Urinary bladder (tissue), 4 donors: ENCODE data around the gene KLHL35. TPM values are rescaled to one million over a fixed set of nuclear protein-coding genes. Genes with fewer than 3 reads are reported as not detected.
"Not testable (repeated sequence)": the region's sequence is repeated elsewhere in the genome, so short reads cannot be mapped to it uniquely, and the experiment has no call there.

Experiments
- DNase-seq: peaks from one replicate; pipeline ENCODE4 v3.0.0-alpha.2; 2015; ENCODE audit errors: extremely low spot score
- H3K27ac ChIP-seq: one replicate; pipeline ENCODE4 v1.5.1; 2013; ENCODE audit warnings: low read depth, mild to moderate bottlenecking, moderate library complexity
- H3K36me3 ChIP-seq: one replicate; pipeline ENCODE4 v1.6.1; 2013; ENCODE audit warnings: mild to moderate bottlenecking, moderate library complexity; ENCODE audit not compliant: insufficient read depth
- H3K4me1 ChIP-seq: one replicate; pipeline ENCODE4 v1.6.1; 2013; ENCODE audit warnings: mild to moderate bottlenecking, moderate library complexity; ENCODE audit not compliant: insufficient read depth
- H3K4me3 ChIP-seq: one replicate; pipeline ENCODE4 v1.5.1; 2013; ENCODE audit warnings: low read depth, low read length
- WGBS: extraction: QIAGEN DNeasy Blood & Tissue Kit; methylation state at CpG from one replicate; pipeline ENCODE4 v1.1.7; 2013; 5-methylcytosine and 5-hydroxymethylcytosine counted together
- polyA plus RNA-seq: library from polyadenylated mRNA; stranded (reverse); fragments of 200-250 nt; gene quantifications from one replicate; pipeline ENCODE4 v1.2.3, GENCODE V29; 2013
- total RNA-seq: library from RNA; depleted of rRNA; stranded (reverse); fragments of >200 nt; gene quantifications from one replicate; pipeline ENCODE4 v1.2.3, GENCODE V29; 2014
- donor health status: healthy with polysubstance abuse.
- donor health status: healthy.

KLHL35 gene
- total and polyA plus RNA-seq, 2 donors: 0.39 to 1.7 TPM

DNA sequence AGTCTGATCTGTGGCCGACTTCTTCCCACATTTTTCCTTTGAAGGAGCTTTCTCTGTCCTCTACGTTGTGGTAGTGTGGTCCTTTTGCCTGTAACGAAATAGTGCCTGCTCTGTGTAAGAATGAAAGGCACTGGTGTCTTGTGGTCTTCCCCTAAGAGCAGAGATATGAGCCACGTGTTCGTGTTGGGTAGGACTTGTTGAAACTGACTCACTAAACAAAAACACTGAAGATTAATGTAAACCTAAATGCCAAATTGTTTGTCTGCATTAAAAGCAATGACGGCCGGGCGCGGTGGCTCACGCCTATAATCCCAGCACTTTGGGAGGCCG lies 43.8 kb downstream of the KLHL35 start:
- Histone ChIP-seq H3K4me1 (no peaks in the 10 kb centered on the region), H3K36me3 (no peaks in the 10 kb centered on the region), H3K4me3 (no peak overlapping the region), H3K27ac (no peak overlapping the region)
- no peak for DNase-seq
- WGBS: 57% methylated on average over 11 of the region's 11 CpGs

DNA sequence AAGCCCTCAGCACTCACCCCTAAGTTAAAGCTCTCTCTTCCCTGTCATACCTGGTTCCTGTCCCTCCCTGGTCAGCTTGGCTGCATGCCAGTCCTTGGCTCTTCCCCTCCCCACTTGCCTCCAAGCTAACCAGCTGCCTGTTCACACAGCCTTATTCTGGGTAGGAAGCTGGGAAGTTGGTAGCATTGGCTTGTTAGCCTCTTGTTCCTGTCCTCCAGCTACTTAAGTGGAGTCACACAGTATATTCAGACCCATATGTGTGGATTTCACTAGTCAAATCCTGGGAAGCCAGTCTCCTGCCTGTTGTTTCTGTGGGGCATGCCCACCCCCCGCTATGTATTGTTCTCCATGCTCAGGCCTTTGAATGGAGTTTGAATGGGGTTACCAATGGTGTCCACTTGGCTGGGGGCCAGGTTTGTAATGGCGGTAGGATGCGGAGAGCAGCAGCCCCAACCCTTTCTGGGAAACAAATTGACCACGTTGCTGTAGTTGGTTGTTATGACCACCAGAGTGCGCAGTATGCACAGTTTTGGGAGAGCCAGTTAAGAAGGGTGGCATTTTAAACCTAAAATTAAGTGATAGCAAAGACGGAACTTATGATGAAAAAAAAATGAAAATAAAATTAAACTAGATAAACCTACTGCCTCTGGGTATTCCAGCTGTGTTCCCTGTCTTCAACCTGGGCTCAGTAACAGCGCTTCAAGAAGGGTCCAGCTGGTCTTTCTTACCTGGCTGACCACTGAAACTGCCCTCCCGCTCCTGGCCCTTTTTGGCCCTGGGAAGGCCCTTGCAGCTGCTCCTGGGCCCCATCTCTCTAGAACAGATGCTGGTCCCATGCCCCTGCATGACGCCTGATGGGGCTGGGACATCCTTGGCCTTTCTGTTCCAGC lies 44.4 kb downstream of the KLHL35 start:
- no peak overlapping the region for H3K4me3 ChIP-seq
- H3K36me3 ChIP-seq: no peaks in the 10 kb centered on the region
- H3K27ac ChIP-seq: no peak overlapping the region
- peak; percentile 42 for DNase-seq
- 25% methylated on average over 9 of the region's 9 CpGs for WGBS
- H3K4me1 ChIP-seq: no peaks in the 10 kb centered on the region

DNA sequence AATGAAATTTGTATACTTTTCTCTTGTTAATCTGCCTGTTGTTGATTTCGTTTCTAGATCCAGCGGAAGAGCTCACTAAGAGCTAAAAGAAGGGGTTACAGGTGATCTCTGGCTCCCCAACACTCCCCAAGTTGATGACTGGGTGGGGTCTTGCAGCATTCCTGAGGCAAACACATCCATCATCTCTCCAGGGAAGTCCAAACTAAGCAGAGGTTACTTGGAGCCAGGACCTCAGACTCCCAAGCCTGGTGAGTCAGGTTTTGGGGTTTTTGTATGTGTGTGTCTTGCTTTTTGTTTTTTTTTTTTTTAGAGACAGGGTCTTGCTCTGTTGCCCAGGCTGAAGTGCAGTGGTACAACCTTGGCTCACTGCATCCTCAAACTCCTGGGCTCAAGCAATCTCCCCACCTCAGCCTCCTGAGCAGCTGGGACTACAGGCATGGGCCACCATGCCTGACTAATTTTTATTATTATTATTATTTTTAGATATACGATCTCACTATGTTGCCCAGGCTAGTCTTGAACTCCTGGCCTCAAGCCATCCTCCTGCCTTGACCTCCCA lies 45.2 kb downstream of the KLHL35 start:
- no peak for DNase-seq

DNA sequence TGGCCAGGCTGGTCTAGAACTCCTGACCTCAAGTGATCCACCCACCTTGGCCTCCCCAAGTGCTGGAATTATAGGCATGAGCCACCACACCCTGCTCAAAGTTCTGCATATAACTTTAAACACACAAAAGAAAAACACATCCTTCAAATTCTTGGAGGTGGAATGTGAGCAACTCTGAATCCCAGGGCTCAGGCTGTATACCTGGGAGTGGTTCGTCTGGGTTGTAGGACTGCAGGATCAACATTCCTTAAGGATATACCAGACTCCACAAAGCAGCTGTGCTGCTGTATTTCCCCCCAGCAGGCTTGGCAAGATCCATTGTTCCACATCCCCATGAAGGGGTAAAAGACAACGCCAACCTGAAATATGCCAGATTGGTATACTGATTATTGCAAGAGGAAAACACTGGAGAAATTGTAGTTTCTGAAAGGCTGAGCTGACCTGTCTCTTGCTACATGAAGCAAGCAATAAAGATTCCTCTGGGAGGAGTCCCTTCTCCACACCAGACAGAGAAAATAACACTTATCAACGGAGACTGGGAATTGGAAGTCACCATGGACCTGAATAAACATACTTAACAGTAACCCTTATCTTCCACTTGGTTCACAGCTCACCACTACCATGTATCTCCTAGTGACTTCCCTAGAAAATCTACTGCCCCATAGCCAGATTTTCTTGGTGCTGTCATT lies 45.9 kb downstream of the KLHL35 start:
- 43% methylated on average over 3 of the region's 3 CpGs for WGBS
- no peaks in the 10 kb centered on the region for H3K36me3 ChIP-seq
- no peaks in the 10 kb centered on the region for H3K4me1 ChIP-seq
- no peak for DNase-seq
- H3K27ac ChIP-seq: no peak overlapping the region
- H3K4me3 ChIP-seq: no peak overlapping the region

More for the DNA sequence above, 45.2 kb downstream of the KLHL35 start:
- WGBS: 72% methylated on average over 3 of the region's 3 CpGs
- H3K4me3 ChIP-seq: no peak overlapping the region
- H3K4me1 ChIP-seq: no peaks in the 10 kb centered on the region
- H3K36me3 ChIP-seq: no peaks in the 10 kb centered on the region
- H3K27ac ChIP-seq: no peak overlapping the region

DNA sequence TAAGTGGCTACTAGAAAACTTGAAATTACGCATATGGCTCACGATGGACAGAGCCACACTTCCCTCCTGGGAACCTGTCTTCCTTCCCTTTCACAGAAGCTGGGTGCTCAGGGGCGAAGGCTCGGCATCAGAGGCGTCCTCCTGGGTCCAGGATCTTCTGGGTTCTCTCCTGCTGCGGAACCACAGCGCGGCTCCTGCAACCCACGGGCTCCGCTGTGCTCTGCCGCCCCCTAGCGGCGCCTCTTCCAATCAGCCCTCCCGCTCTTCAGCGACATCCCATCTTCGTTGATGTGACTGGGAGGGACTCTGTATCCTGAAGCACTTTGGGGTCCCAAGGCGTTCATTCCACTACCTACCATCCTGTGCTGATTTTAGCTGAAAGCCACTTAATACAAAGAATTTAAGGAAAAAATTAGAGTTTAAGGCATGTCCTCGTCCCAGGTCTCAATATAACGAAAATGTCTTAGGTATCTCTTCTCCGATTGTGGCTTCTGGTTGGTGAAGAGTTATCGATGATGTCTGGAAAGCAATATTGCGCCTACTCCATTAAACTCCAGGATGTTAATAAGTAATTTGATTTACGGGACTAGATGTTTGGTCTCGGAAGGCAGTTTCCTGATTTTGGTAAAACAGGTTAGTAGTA lies 48.4 kb downstream of the KLHL35 start:
- WGBS: 25% methylated on average over 24 of the region's 24 CpGs
- Histone ChIP-seq H3K4me1 (no peaks in the 10 kb centered on the region), H3K36me3 (no peaks in the 10 kb centered on the region), H3K27ac (no peak overlapping the region), H3K4me3 (no peak overlapping the region)
- no peak for DNase-seq

DNA sequence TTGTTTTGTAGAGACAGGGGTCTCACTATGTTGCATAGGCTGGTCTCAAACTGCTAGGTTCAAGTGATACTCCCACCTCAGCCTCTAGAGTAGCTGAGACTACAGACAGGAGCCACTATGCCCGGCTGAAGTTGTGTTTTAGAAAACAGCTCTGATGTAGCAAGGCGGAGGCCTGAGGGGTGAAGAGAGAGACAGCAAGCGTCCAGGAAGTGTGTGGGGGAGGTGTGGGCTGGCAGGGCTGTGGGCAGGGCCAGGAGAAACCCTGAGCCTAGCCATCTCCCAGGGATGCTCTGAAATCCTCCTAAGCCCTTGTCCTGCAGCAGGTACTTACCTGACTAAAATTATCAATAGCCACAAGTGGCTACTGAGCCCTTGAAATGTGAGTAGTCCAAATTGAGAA lies 49.8 kb downstream of the KLHL35 start:
- Histone ChIP-seq H3K27ac (no peak overlapping the region), H3K36me3 (no peaks in the 10 kb centered on the region), H3K4me1 (no peaks in the 10 kb centered on the region), H3K4me3 (no peak overlapping the region)
- WGBS: 84% methylated on average over 3 of the region's 3 CpGs
- DNase-seq: no peak

DNA sequence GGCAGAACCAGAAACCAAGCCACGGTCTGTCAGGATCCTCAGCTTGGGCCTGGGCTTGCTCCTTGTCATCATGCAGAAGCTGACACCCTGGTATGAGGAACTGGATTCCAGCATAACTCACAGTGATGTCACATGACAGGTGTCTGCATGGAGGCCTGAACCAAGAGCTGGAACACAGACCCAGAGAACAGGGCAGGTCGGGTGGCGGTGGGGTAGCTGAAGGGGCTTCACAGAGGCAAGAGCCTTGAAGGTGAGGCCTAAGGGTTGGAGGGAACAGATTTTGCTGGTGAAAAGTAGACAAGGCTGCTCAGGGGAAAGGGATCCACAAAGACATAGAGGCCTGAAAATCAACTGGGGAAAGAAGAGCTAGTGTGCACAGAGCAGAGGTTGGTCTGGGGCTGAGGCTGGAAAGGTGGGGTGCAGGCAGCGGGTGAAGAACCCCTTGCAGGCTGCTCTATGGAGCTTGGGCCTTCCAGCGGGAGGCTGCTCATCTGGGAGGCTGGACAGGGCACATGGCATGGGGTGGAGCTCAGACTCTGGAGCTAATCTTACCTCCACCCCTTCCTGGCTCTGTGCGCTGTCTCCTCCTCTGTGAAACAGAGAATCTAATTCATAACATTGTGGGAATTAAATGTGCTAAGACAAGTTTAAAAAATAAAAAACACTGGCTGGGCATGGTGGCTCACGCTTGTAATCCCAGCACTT lies 52.1 kb downstream of the KLHL35 start:
- H3K4me1 ChIP-seq: no peaks in the 10 kb centered on the region
- H3K27ac ChIP-seq: no peak overlapping the region
- H3K4me3 ChIP-seq: no peak overlapping the region
- DNase-seq: no peak
- no peaks in the 10 kb centered on the region for H3K36me3 ChIP-seq
- WGBS: 81% methylated on average over 7 of the region's 7 CpGs

DNA sequence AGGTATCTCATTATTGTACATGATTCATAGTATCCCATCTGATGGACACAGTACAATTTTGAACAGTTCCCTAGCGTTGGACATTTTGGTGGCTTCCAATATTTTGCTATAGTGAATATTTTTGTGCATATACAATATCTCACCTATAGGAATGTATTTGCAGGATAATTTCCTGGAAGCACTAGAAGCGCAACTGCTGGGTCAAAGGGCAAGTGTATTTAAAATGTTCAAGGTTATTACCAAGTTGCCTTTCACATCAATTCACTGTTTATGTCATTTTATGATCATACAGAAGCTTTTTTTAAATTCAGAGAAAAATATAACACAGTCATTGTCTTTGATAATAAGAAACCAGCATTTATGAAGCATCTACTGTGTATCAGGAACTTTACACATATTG lies 52.8 kb downstream of the KLHL35 start:
- no peaks in the 10 kb centered on the region for H3K4me1 ChIP-seq
- no peaks in the 10 kb centered on the region for H3K36me3 ChIP-seq
- H3K27ac ChIP-seq: no peak overlapping the region
- WGBS: 91% methylated on average over 2 of the region's 2 CpGs
- no peak for DNase-seq
- H3K4me3 ChIP-seq: no peak overlapping the region

DNA sequence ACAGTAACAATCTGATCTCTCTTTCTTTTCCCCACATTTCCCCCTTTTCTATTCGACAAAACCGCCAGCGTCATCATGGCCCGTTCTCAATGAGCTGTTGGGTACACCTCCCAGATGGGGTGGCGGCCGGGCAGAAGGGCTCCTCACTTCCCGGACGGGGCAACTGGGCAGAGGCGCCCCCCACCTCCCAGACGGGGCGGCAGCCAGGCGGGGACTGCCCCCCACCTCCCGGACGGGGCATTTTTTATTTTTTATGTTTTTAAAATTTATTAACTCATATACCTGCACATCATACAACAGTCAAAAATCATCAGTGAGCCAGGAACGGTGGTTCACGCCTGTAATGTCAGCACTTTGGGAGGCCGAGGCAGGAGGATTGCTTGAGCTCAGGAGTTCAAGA lies 54.2 kb downstream of the KLHL35 start:
- WGBS: 94% methylated on average over 17 of the region's 17 CpGs
- not testable (repeated sequence) for H3K27ac ChIP-seq, DNase-seq, H3K4me3 ChIP-seq, H3K4me1 ChIP-seq, H3K36me3 ChIP-seq

DNA sequence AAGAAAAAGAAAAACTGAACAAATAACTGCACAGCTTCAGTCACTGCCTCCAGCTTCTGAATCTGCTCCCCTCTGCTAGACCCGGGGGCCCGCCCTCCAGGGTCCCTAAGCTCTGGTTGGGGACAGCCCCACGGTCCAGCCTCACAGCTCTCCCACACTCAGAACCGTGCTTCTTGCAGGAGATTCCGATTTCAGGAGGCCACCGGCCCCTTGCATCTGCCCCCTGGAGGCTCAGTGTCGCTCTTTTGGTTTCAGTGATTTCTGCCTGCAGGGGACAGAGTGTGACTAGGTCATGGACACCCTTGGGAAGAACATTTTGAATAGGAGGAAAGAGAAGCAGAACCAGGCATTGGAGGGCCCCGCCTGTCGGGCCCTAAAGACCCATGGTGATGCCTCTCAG lies 56.8 kb downstream of the KLHL35 start:
- no peaks in the 10 kb centered on the region for H3K36me3 ChIP-seq
- H3K4me1 ChIP-seq: no peaks in the 10 kb centered on the region
- DNase-seq: no peak
- no peak overlapping the region for H3K4me3 ChIP-seq
- 85% methylated on average over 9 of the region's 9 CpGs for WGBS
- no peak overlapping the region for H3K27ac ChIP-seq

DNA sequence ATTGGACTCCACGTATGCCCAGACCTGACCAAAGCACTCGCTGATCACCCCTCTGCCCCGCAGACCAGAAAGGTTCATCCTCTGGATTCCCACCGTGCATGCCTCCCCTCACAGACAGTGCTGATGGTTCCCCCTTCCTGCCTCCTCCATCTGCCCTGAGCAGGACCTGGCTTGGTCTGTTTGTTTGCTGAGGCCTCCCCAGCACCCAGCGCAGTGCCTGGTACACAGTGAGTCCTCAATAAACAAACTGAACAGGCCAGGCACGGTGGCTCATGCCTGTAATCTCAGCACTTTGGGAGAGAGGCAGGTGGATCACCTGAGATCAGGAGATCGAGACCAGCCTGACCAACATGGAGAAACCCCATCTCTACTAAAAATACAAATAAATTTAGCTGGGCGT lies 57.4 kb downstream of the KLHL35 start:
- Histone ChIP-seq H3K27ac (no peak overlapping the region), H3K4me3 (no peak overlapping the region), H3K4me1 (no peaks in the 10 kb centered on the region), H3K36me3 (no peaks in the 10 kb centered on the region)
- no peak for DNase-seq
- 91% methylated on average over 8 of the region's 8 CpGs for WGBS

DNA sequence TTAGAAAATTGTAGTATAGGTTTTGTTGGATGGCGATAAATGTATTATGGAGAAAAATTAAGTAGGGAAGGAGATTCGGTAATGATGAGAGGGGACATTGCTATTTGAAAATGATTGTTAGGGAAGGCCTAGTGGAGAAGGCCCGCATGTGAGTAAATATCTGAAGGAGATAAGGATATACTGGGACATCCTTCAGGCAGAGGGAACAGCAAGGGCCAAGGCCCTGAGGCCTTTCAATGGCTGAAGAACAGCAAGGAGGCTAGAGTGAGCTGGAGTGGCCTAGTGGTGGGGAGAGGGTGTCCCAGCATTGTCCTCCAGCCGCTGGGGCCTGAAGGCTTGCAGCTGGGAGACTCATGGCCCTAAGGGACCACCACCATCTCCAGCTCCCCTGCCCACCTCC lies 58.4 kb downstream of the KLHL35 start:
- no peaks in the 10 kb centered on the region for H3K4me1 ChIP-seq
- no peak overlapping the region for H3K4me3 ChIP-seq
- 94% methylated on average over 4 of the region's 4 CpGs for WGBS
- DNase-seq: no peak
- no peaks in the 10 kb centered on the region for H3K36me3 ChIP-seq
- no peak overlapping the region for H3K27ac ChIP-seq

DNA sequence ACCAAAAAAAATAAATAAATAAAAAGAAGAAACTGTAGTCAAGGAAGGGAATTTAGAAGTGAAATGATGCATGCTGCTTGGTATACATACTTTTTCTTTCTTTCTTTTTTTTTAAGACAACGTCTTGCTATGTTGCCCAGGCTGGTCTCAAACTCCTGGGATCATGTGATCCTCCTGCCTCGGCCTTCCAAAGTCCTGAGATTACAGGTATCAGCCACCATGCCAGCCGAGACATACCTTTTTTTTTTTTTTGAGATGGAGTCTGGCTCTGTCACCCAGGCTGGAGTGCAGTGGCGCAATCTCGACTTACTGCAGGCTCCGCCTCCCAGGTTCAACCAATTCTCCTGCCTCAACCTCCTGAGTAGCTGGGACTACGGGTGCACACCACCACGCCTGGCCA lies 59.8 kb downstream of the KLHL35 start:
- DNase-seq: no peak
- no peaks in the 10 kb centered on the region for H3K4me1 ChIP-seq
- H3K36me3 ChIP-seq: no peaks in the 10 kb centered on the region
- no peak overlapping the region for H3K27ac ChIP-seq
- WGBS: 93% methylated on average over 8 of the region's 8 CpGs
- H3K4me3 ChIP-seq: no peak overlapping the region
